H9 (cell line): ENCODE results near the gene RERE. TPM values are rescaled to one million over a fixed set of nuclear protein-coding genes. Genes with fewer than 3 reads are reported as not detected.

Experiments used
- DNase-seq: peaks from one replicate; pipeline ENCODE4 v3.0.0-alpha.2; 2017
- H2AFZ ChIP-seq: one replicate; pipeline ENCODE4 v1.6.1; 2013; ENCODE audit warnings: mild to moderate bottlenecking, low read length, control low read depth, moderate library complexity
- H2AK5ac ChIP-seq: 2 replicates; pipeline ENCODE4 v1.6.1; 2013; ENCODE audit warnings: low read length, control low read depth, mixed read lengths; ENCODE audit not compliant: insufficient read length
- H2BK120ac ChIP-seq: one replicate; pipeline ENCODE4 v1.6.1; 2013; ENCODE audit warnings: low read depth, mild to moderate bottlenecking, low read length, control low read depth, inconsistent platforms; ENCODE audit not compliant: poor library complexity, severe bottlenecking
- H2BK12ac ChIP-seq: 2 replicates; pipeline ENCODE4 v1.6.1; 2013; ENCODE audit warnings: low read length, control low read depth, mixed read lengths, low read depth; ENCODE audit not compliant: insufficient read length
- H2BK15ac ChIP-seq: 2 replicates; pipeline ENCODE4 v1.6.1; 2013; ENCODE audit warnings: low read depth, low read length, control low read depth
- H2BK20ac ChIP-seq: one replicate; pipeline ENCODE4 v1.6.1; 2013; ENCODE audit warnings: low read depth, mild to moderate bottlenecking, low read length, control low read depth, inconsistent platforms; ENCODE audit not compliant: poor library complexity, severe bottlenecking
- H2BK5ac ChIP-seq: 2 replicates; pipeline ENCODE4 v1.6.1; 2013; ENCODE audit warnings: low read length, control low read depth, mixed read lengths; ENCODE audit not compliant: insufficient read length
- H3K14ac ChIP-seq: 2 replicates; pipeline ENCODE4 v1.6.1; 2013; ENCODE audit warnings: low read length, control low read depth; ENCODE audit not compliant: insufficient read depth
- H3K18ac ChIP-seq: 2 replicates; pipeline ENCODE4 v1.6.1; 2013; ENCODE audit warnings: low read depth, mild to moderate bottlenecking, mixed read lengths, low read length, control low read depth; ENCODE audit not compliant: insufficient read length
- H3K23ac ChIP-seq: 2 replicates; pipeline ENCODE4 v1.6.1; 2013; ENCODE audit warnings: low read length, control low read depth, mixed read lengths, low read depth; ENCODE audit not compliant: insufficient read length
- H3K23me2 ChIP-seq: 2 replicates; pipeline ENCODE4 v1.6.1; 2013; ENCODE audit warnings: low read depth, mild to moderate bottlenecking, mixed read lengths, low read length, control low read depth; ENCODE audit not compliant: insufficient read length, poor library complexity, severe bottlenecking
- H3K27ac ChIP-seq: 2 replicates; pipeline ENCODE4 v1.5.1; 2013; ENCODE audit warnings: low read length, control low read depth, mixed read lengths, low read depth; ENCODE audit not compliant: insufficient read length
- H3K27me3 ChIP-seq: 2 replicates; pipeline ENCODE4 v1.6.1; 2013; ENCODE audit warnings: low read length, control low read depth, inconsistent platforms; ENCODE audit not compliant: insufficient read depth
- H3K4ac ChIP-seq: 2 replicates; pipeline ENCODE4 v1.6.1; 2013; ENCODE audit warnings: low read depth, mild to moderate bottlenecking, control low read depth, inconsistent platforms, low read length, moderate library complexity
- H3K4me1 ChIP-seq: 2 replicates; pipeline ENCODE4 v1.6.1; 2013; ENCODE audit warnings: low read length, control low read depth, inconsistent platforms; ENCODE audit not compliant: insufficient read depth
- H3K4me2 ChIP-seq: 2 replicates; pipeline ENCODE4 v1.6.1; 2013; ENCODE audit warnings: low read length, control low read depth, mixed read lengths; ENCODE audit not compliant: insufficient read length, insufficient read depth
- H3K56ac ChIP-seq: 2 replicates; pipeline ENCODE4 v1.6.1; 2013; ENCODE audit warnings: low read depth, mild to moderate bottlenecking, mixed read lengths, low read length, control low read depth; ENCODE audit not compliant: insufficient read length
- H3K79me1 ChIP-seq: 2 replicates; pipeline ENCODE4 v1.6.1; 2013; ENCODE audit warnings: low read depth, mild to moderate bottlenecking, moderate library complexity, low read length, control low read depth, inconsistent platforms; ENCODE audit not compliant: insufficient read depth, poor library complexity, severe bottlenecking
- H3K79me2 ChIP-seq: 2 replicates; pipeline ENCODE4 v1.6.1; 2013; ENCODE audit warnings: low read length, control low read depth, inconsistent platforms; ENCODE audit not compliant: insufficient read depth
- H3K9ac ChIP-seq: 2 replicates; pipeline ENCODE4 v1.6.1; 2013; ENCODE audit warnings: low read length, control low read depth, mixed read lengths; ENCODE audit not compliant: insufficient read length; ENCODE audit errors: extremely low read depth
- H3K9me3 ChIP-seq: one replicate; pipeline ENCODE4 v1.6.1; 2013; ENCODE audit warnings: low read depth, low read length, inconsistent platforms; ENCODE audit not compliant: control insufficient read depth
- H3T11ph ChIP-seq: one replicate; pipeline ENCODE4 v1.6.1; 2013; ENCODE audit warnings: mild to moderate bottlenecking, low read length, control low read depth, inconsistent platforms
- H4K20me1 ChIP-seq: one replicate; pipeline ENCODE4 v1.6.1; 2013; ENCODE audit not compliant: control insufficient read depth, insufficient read length, insufficient read depth
- H4K5ac ChIP-seq: 2 replicates; pipeline ENCODE4 v1.6.1; 2013; ENCODE audit warnings: low read depth, mild to moderate bottlenecking, mixed read lengths, low read length, control low read depth; ENCODE audit not compliant: insufficient read length
- H4K8ac ChIP-seq: replicated peaks from 2 replicates; pipeline ENCODE4 v1.6.1; 2013; ENCODE audit warnings: low read length, control low read depth, mixed read lengths, low read depth; ENCODE audit not compliant: insufficient read length
- H4K91ac ChIP-seq: 2 replicates; pipeline ENCODE4 v1.6.1; 2013; ENCODE audit warnings: low read depth, mild to moderate bottlenecking, moderate library complexity, mixed read lengths, low read length, control low read depth; ENCODE audit not compliant: insufficient read length
- H3K27ac Mint-ChIP-seq, 3 experiments: 2 replicates in 2 of 3; 3 replicates in 1 of 3; pipeline ENCODE4 v1.8.0; 2020 to 2021; ENCODE audit warnings: mixed read lengths in 3 of 3, mild to moderate bottlenecking in 1 of 3, moderate library complexity in 1 of 3
- H3K27me3 Mint-ChIP-seq: 2 replicates; pipeline ENCODE4 v1.8.0; 2021; ENCODE audit warnings: low read depth, mild to moderate bottlenecking, moderate library complexity, mixed read lengths
- H3K36me3 Mint-ChIP-seq, 3 experiments: 2 replicates in 2 of 3; 3 replicates in 1 of 3; pipeline ENCODE4 v1.8.0; 2020 to 2021; ENCODE audit warnings: low read depth in 3 of 3, mixed read lengths in 3 of 3; ENCODE audit not compliant: insufficient read depth in 1 of 3
- H3K4me1 Mint-ChIP-seq, 2 experiments: 2 replicates each; pipeline ENCODE4 v1.8.0; 2020; ENCODE audit warnings: mixed read lengths in 2 of 2
- H3K4me3 Mint-ChIP-seq, 2 experiments: 2 replicates in 1 of 2; 3 replicates in 1 of 2; pipeline ENCODE4 v1.8.0; 2020 to 2021; ENCODE audit warnings: mild to moderate bottlenecking in 2 of 2, mixed read lengths in 2 of 2, moderate library complexity in 1 of 2
- H3K9me3 Mint-ChIP-seq, 2 experiments: 2 replicates in 1 of 2; 3 replicates in 1 of 2; pipeline ENCODE4 v1.8.0; 2020; ENCODE audit warnings: mild to moderate bottlenecking in 2 of 2, mixed read lengths in 2 of 2, moderate library complexity in 1 of 2
- WGBS: extraction: QIAGEN DNeasy Blood & Tissue Kit; methylation state at CpG from one replicate; pipeline ENCODE4 v1.1.7; 2013; ENCODE audit warnings: missing lambda C conversion rate, low lambda C conversion rate, mixed read lengths; ENCODE audit not compliant: insufficient read length; ENCODE audit errors: extremely low coverage; 5-methylcytosine and 5-hydroxymethylcytosine counted together
- total RNA-seq: library from RNA; stranded (reverse); gene quantifications from 2 replicates; pipeline ENCODE4 v1.2.1, GENCODE V29; 2021
- TF ChIP-seq, protein P1 (sequence below): fragments of 200-600 bp; sonication (generic); conservative IDR thresholded peaks from 3 replicates; pipeline ENCODE4 v1.8.0; 2021; ENCODE audit warnings: antibody characterized with exemption, mild to moderate bottlenecking

RERE gene
- total RNA-seq, 1 experiment from 2014 or later, result 103 TPM

GRCh38 chr1:8625981-8626898 is 191.2 kb downstream of the RERE start:
- Histone ChIP-seq H3K14ac (no peak overlapping the region), H3K79me1 (peaks cover 4% of the 10 kb centered on the region), H3K9ac (no peak overlapping the region), H4K5ac (no peak overlapping the region), H4K91ac (no peak overlapping the region), H3K56ac (no peak overlapping the region), H3K27ac (no peak overlapping the region), H2AK5ac (no peak overlapping the region), H2BK20ac (no peak overlapping the region), H3K9me3 (no peaks in the 10 kb centered on the region), H4K20me1 (no peaks in the 10 kb centered on the region), H3K27me3 (no peaks in the 10 kb centered on the region), H2AFZ (no peak overlapping the region), H3K4me1 (peaks cover 6% of the 10 kb centered on the region; the same call in 1 of the 2 replicates), H3K4ac (no peak overlapping the region), H3T11ph (no peak overlapping the region), H3K18ac (no peak overlapping the region), H2BK12ac (no peak overlapping the region), H2BK5ac (no peak overlapping the region), H4K8ac (no peak overlapping the region), H3K23me2 (no peaks in the 10 kb centered on the region), H3K79me2 (peaks cover 31% of the 10 kb centered on the region; the same call in 1 of the 2 replicates), H2BK15ac (no peak overlapping the region), H3K23ac (no peak overlapping the region), H3K4me2 (no peak overlapping the region), H2BK120ac (no peak overlapping the region)
- Mint-ChIP-seq H3K27ac (peak overlapping the region in 2 of 3 experiments; percentile 2 to 47; a peak in 4 of 7 replicates), H3K4me1 (peaks cover 51 to 71% of the 10 kb centered on the region in 2 experiments), H3K4me3 (no peak overlapping the region), H3K9me3 (no peaks in the 10 kb centered on the region), H3K27me3 (no peaks in the 10 kb centered on the region), H3K36me3 (peaks cover 0 to 6% (median 4%) of the 10 kb centered on the region in 3 experiments; a peak in 2 of 7 replicates)
- WGBS, result no CpG with 5 or more reads among the region's 4 CpGs
- TF ChIP-seq, protein P1, sequence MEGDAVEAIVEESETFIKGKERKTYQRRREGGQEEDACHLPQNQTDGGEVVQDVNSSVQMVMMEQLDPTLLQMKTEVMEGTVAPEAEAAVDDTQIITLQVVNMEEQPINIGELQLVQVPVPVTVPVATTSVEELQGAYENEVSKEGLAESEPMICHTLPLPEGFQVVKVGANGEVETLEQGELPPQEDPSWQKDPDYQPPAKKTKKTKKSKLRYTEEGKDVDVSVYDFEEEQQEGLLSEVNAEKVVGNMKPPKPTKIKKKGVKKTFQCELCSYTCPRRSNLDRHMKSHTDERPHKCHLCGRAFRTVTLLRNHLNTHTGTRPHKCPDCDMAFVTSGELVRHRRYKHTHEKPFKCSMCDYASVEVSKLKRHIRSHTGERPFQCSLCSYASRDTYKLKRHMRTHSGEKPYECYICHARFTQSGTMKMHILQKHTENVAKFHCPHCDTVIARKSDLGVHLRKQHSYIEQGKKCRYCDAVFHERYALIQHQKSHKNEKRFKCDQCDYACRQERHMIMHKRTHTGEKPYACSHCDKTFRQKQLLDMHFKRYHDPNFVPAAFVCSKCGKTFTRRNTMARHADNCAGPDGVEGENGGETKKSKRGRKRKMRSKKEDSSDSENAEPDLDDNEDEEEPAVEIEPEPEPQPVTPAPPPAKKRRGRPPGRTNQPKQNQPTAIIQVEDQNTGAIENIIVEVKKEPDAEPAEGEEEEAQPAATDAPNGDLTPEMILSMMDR, result no peak
- no peak for DNase-seq
